ELF-1 (cell line): ENCODE results near the gene MAP6.

Source experiments
- DNase-seq: peaks from one replicate; pipeline ENCODE4 v3.0.0-alpha.2; 2016; ENCODE audit warnings: low read depth, low spot score

MAP6 gene

GRCh38 chr11:75570559-75571139, 98.2 kb downstream of the MAP6 start:
- DNase-seq, result no peak

GRCh38 chr11:75568616-75569219, 100.1 kb downstream of the MAP6 start:
- DNase-seq, result no peak

- no peak for DNase-seq
Measured at GRCh38 chr11:75567971-75568370, 100.9 kb downstream of the MAP6 start.

- DNase-seq, result no peak
Measured at GRCh38 chr11:75566763-75567279, 102.0 kb downstream of the MAP6 start.

GRCh38 chr11:75565916-75566762, 102.7 kb downstream of the MAP6 start:
- no peak for DNase-seq

- peak; percentile 87 for DNase-seq
Measured at GRCh38 chr11:75565221-75565814, 103.5 kb downstream of the MAP6 start.

GRCh38 chr11:75563978-75564552, 104.8 kb downstream of the MAP6 start:
- peak; percentile 98 for DNase-seq

- no peak for DNase-seq
Measured at GRCh38 chr11:75563501-75563977, 105.3 kb downstream of the MAP6 start.

GRCh38 chr11:75562836-75563484, 105.9 kb downstream of the MAP6 start:
- peak; percentile 97 for DNase-seq

GRCh38 chr11:75562048-75562835, 106.6 kb downstream of the MAP6 start, which contains the start of gene SERPINH1:
SERPINH1 (plus strand) TSS chr11:75562253; CDS start chr11:75566350, 4,097 bp downstream.
- DNase-seq, result peak; percentile 91

- DNase-seq, result no peak
Measured at GRCh38 chr11:75561426-75562047, 107.3 kb downstream of the MAP6 start.

- DNase-seq, result no peak
Measured at GRCh38 chr11:75560644-75561043, 108.2 kb downstream of the MAP6 start.

GRCh38 chr11:75558939-75559843, 109.6 kb downstream of the MAP6 start:
- peak; percentile 80 for DNase-seq

- no peak for DNase-seq
Measured at GRCh38 chr11:75557666-75558494, 111.0 kb downstream of the MAP6 start.

GRCh38 chr11:75556275-75556674, 112.6 kb downstream of the MAP6 start:
- no peak for DNase-seq

- DNase-seq, result no peak
Measured at GRCh38 chr11:75555079-75555811, 113.6 kb downstream of the MAP6 start.
